HG03469 (cell line): Measurements from ENCODE around the gene ZSCAN12.

ENCODE experiments used
- ATAC-seq: cut with Tn5 transposase; IDR thresholded peaks from one replicate; pipeline ENCODE4 v1.9.1; 2021; ENCODE audit warnings: mild to moderate bottlenecking, moderate library complexity, moderate number of reproducible peaks; ENCODE audit not compliant: unreplicated experiment

Gene ZSCAN12

DNA sequence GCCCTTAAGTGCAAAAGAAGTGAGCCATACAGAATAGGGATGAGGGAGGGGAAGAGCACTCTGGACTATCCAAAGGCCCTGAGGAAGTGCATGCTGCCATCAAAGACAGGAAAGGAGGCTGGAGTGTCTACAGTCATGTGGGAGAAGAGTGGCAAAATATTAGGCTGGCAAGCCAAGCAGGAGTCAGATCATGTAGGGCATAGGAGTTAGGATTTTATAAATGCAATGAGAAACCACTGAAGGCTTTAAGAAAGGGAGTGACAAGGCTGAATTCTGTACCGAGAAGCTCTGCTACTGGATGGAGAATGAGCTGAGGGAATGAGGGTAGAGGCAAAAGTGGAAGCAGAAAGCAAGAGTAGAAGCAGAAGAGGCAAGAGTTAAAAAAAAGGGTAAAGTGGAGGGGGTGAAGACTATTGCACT is 65.9 kb downstream of the ZSCAN12 start:
- no peak for ATAC-seq

DNA sequence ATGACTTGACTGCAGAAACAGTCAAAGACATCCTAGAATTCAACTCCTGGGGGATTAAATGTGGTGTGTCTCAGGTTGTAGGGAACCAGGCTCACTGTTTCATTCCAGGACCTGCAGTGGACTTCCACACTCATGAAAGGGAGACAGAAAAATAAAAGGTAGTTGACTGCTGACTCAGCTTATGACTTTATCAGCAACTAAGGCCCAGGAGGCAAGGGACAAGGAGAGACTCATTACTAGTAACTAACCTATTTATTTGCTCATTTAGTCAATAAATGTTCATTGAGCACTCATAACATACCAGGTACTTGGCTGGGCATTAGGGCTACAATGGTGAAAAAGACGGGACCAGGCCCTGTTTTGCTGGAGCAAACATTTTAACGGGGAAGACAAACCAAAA is 66.5 kb downstream of the ZSCAN12 start:
- no peak for ATAC-seq

DNA sequence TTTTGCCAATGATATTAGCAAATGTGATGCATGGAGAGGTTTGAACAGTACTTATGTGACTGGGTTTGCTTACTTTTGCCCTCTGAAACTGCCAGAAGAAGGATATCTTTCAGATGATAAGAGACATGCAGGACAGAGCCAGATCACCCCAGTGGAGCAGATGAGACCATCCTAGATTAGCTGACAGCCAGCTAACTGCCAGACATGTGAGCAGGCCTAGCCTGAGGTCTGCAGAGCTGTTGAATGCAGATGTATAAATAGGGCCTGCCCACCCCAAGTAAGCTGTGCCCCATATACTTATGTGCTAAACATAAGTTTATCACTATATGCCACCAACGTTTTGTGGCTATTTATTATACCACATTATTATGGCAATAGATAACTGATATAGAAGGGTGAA is 69.5 kb downstream of the ZSCAN12 start:
- ATAC-seq = no peak
